ENCODE results near the gene EPN3.

- no peak for TF ChIP-seq CTCF (IDR thresholded peaks at IDR 0.05; ENCODE audit: insufficient read depth, low read length, poor library complexity, severe bottlenecking)
- TF ChIP-seq EZH2phosphoT487 (conservative IDR thresholded peaks at IDR 0.05; ENCODE audit: low read length): no peak
Measured at GRCh38 chr17:50579399-50579798, 46.9 kb downstream of the EPN3 start.
